ENCODE results near the gene COL16A1. TPM values are rescaled to one million over a fixed set of nuclear protein-coding genes. Genes with fewer than 3 reads are reported as not detected.

Gene COL16A1
- total and polyA plus RNA-seq, 2 of the 4 experiments (the other 2 are of a cell fraction), result 34.2 to 62.8 TPM

DNA sequence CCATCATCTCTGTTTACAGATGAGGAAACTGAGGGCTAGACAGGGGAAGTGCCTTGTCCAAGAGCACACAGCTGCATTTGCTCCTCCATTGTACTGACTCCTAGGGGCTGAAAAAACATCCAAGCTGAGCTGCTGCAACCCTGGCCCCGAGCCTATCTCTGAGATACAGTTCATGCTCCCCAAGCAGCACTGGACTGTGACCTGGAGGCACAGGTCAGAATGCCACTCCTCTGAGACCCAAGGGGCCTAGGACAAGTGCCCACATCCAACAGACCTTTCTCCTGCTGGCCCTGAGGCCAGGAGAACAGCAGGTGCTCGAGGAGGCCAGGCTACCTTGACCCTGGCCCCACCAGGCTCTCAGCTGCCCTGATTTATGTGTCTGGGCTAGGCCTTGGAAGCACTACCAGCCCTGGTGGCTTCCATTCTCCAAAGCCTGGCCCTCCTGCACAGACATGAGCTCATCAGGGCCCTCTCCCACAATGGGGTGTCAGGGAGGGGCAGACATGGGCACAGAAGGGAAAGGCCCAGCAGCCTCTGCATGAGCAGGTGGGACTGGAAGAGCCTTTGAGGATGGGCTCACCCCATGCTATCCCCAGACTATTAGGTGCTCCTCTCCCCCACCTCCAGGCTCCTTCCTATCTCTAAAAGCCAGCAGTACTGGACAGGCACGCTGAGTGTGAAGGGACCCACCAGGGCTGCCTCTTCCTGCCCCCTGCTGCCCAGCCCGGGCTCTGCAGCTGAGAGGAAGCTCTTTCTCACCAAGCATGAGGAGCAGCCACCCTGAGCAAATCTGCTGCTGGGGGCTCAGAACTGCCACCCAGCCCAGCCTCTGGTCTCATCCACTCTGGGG lies 41.5 kb upstream of the COL16A1 start:
- dilution Hi-C loops (cut with HindIII; ENCODE audit: low sequenced_read_pairs, unreplicated experiment) (no loop called here), intact Hi-C loops (cut with micrococcal nuclease) (loop anchor here (1.0 to 5.0 kb wide), 3 partner anchors 43 to 183 kb away; partner anchors contain the start of gene COL16A1), in situ Hi-C loops (cut with MboI; ENCODE audit: low sequenced_read_pairs) (loop anchor here (10.0 kb wide), 1 partner anchor 81 kb away; no protein-coding TSS in a partner anchor)
- Histone ChIP-seq H2AFZ (replicated peaks; ENCODE audit: low read length, poor library complexity) (peak overlapping the region; percentile 47), H3K9me3 (ENCODE audit: control insufficient read depth, insufficient read depth, low read length) (no peaks in the 10 kb centered on the region), H2BK20ac (ENCODE audit: low read depth, low read length) (no peak overlapping the region), H3K36me3 (ENCODE audit: control insufficient read depth, insufficient read depth, low read length) (no peaks in the 10 kb centered on the region), H4K5ac (ENCODE audit: low read depth, low read length) (no peak overlapping the region), H3K4me2 (ENCODE audit: low read depth, low read length) (no peak overlapping the region), H3K14ac (replicated peaks; ENCODE audit: low read depth, low read length) (no peak overlapping the region), H2AK9ac (replicated peaks; ENCODE audit: low read depth, low read length, poor library complexity) (peak overlapping the region; percentile 87), H4K8ac (ENCODE audit: low read depth in 2 of 2, low read length in 2 of 2) (no peak overlapping the region), H2BK5ac (ENCODE audit: low read depth, low read length, poor library complexity, severe bottlenecking) (no peak overlapping the region), H3K4me3 (ENCODE audit: insufficient read depth, low read depth, low read length) (no peak overlapping the region), H2BK120ac (ENCODE audit: low read depth, low read length) (no peak overlapping the region), H4K20me1 (ENCODE audit: insufficient read depth, low read length) (peaks cover 21% of the 10 kb centered on the region; the same call in 1 of the 2 replicates), H3K79me1 (ENCODE audit: low read depth in 1 of 2, low read length in 2 of 2) (0 out of 4 replicates have a peak, but pooled peaks cover 0 to 3% of the 10 kb centered on the region in 2 experiments), H2AK5ac (ENCODE audit: low read depth, low read length) (no peak overlapping the region), H3K56ac (ENCODE audit: extremely low read depth, insufficient read depth, low read length) (no peak overlapping the region), H2BK15ac (ENCODE audit: low read depth, low read length) (no peak overlapping the region), H3K9me1 (ENCODE audit: insufficient read depth, low read length) (peaks cover 2% of the 10 kb centered on the region; the same call in 1 of the 2 replicates), H3K27me3 (ENCODE audit: control insufficient read depth, insufficient read depth, low read length) (no peaks in the 10 kb centered on the region), H3K23ac (ENCODE audit: low read depth, low read length) (no peak overlapping the region), H3K4ac (ENCODE audit: low read depth, low read length) (no peak overlapping the region), H3K4me1 (ENCODE audit: control insufficient read depth, insufficient read depth, low read length) (peaks cover 14% of the 10 kb centered on the region; the same call in 1 of the 2 replicates), H4K91ac (ENCODE audit: insufficient read depth, low read depth, low read length) (no peak overlapping the region), H3K9ac (ENCODE audit: low read depth, low read length) (no peak overlapping the region), H3K27ac (ENCODE audit: insufficient read depth, low read length) (no peak overlapping the region), H3K18ac (ENCODE audit: low read depth, low read length) (no peak overlapping the region)
- no TSS peak for BruUV-seq (replicated peaks)
- TF ChIP-seq, protein P1, sequence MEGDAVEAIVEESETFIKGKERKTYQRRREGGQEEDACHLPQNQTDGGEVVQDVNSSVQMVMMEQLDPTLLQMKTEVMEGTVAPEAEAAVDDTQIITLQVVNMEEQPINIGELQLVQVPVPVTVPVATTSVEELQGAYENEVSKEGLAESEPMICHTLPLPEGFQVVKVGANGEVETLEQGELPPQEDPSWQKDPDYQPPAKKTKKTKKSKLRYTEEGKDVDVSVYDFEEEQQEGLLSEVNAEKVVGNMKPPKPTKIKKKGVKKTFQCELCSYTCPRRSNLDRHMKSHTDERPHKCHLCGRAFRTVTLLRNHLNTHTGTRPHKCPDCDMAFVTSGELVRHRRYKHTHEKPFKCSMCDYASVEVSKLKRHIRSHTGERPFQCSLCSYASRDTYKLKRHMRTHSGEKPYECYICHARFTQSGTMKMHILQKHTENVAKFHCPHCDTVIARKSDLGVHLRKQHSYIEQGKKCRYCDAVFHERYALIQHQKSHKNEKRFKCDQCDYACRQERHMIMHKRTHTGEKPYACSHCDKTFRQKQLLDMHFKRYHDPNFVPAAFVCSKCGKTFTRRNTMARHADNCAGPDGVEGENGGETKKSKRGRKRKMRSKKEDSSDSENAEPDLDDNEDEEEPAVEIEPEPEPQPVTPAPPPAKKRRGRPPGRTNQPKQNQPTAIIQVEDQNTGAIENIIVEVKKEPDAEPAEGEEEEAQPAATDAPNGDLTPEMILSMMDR (conservative IDR thresholded peaks at IDR 0.05; ENCODE audit: low read depth, low read length), result peak; percentile 89
- peak; percentile 92 for TF ChIP-seq SMC3 (IDR thresholded peaks at IDR 0.05; ENCODE audit: low read depth, low read length)
- no peak for TF ChIP-seq POLR2A (IDR thresholded peaks at IDR 0.05; ENCODE audit: low read depth, low read length)
- TF ChIP-seq RAD21 (IDR thresholded peaks at IDR 0.05; ENCODE audit: low read length), result peak; percentile 85
- no peak for TF ChIP-seq NFE2L2 (IDR thresholded peaks at IDR 0.05; ENCODE audit: low read depth, low read length)
- no peak for TF ChIP-seq RCOR1 (IDR thresholded peaks at IDR 0.05; ENCODE audit: insufficient replicate concordance, low read length)
- TF ChIP-seq CEBPB (IDR thresholded peaks at IDR 0.05; ENCODE audit: low read depth, low read length), result no peak
- TF ChIP-seq, protein P2, sequence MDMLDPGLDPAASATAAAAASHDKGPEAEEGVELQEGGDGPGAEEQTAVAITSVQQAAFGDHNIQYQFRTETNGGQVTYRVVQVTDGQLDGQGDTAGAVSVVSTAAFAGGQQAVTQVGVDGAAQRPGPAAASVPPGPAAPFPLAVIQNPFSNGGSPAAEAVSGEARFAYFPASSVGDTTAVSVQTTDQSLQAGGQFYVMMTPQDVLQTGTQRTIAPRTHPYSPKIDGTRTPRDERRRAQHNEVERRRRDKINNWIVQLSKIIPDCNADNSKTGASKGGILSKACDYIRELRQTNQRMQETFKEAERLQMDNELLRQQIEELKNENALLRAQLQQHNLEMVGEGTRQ (IDR thresholded peaks at IDR 0.05; ENCODE audit: low read depth, low read length), result no peak
- no peak for TF ChIP-seq FOS (IDR thresholded peaks at IDR 0.05; ENCODE audit: low read depth, low read length)
- no peak for TF ChIP-seq CHD1 (IDR thresholded peaks at IDR 0.05; ENCODE audit: low read depth, low read length)
- TF ChIP-seq MXI1 (IDR thresholded peaks at IDR 0.05; ENCODE audit: borderline replicate concordance, low read depth, low read length), result no peak
- DNase-seq (peak; percentile 53), ATAC-seq (ENCODE audit: low read depth) (peak; percentile 96)
- ChIA-PET POLR2A (ENCODE audit: unreplicated experiment) (interaction anchor here (0.6 to 0.8 kb wide), 2 partner anchors 16 to 41 kb away, joined by 3 to 4 read pairs; partner anchors contain the start of gene COL16A1), CTCF (interaction anchor here (0.6 to 1.7 kb wide), 15 partner anchors 9 to 316 kb away, joined by 3 to 9 read pairs (median 4); partner anchors contain the start of genes COL16A1 and PEF1)
- WGBS, 2 experiments (ENCODE audit: extremely low coverage in 2 of 2, insufficient read length in 1 of 2), result 88% methylated on average over 1 of the region's 4 CpGs; no CpG with 5 or more reads in 1 of the 2 experiments

Data from IMR-90 (cell line).